HG03045 (cell line): ENCODE measurements around the gene CHRM5.

Experiments used
- ATAC-seq: cut with Tn5 transposase; IDR thresholded peaks from one replicate; pipeline ENCODE4 v1.9.1; 2021; ENCODE audit warnings: mild to moderate bottlenecking, moderate library complexity; ENCODE audit not compliant: unreplicated experiment

Gene CHRM5

GRCh38 chr15:34078900-34079299, 110.6 kb downstream of the CHRM5 start:
- no peak for ATAC-seq

DNA sequence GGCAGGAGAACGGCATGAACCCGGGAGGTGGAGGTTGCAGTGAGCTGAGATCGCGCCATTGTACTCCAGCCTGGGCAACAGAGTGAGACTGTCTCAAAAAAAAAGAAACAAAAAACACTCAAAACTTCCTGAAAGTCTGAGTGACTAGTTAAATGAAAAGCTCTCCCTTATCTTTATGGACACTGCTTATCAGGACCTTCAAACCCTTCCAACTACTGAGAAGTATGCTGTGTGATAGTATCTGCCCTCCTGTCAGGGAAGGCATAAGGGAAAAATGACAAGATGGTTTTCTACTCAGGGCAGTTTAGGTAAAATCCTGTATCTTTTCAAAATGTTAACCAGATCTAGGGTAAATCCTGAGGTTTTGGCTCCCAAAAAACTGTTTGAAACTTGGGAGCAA, 111.6 kb downstream of the CHRM5 start:
- ATAC-seq: no peak

GRCh38 chr15:34084086-34084485, 115.8 kb downstream of the CHRM5 start:
- no peak for ATAC-seq

DNA sequence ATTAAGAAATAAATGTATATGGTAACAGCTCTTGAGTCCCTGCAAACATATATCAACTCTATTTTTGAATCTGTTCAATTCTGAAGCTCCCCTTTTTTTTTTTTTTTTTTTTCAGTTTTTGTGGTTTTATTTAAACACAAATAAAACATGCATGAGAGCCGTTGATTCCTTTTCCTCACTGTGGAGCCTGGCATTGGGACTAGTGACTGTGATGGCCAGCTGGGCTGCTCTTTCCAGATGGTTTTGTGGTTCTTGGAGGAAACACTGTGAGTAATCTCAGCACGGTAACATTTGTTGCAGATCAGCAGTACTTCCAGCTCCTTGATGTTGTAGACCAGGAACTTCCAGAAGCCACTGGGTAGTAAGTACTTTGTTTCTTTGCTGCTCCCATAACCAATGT, 117.4 kb downstream of the CHRM5 start:
- no peak for ATAC-seq

DNA sequence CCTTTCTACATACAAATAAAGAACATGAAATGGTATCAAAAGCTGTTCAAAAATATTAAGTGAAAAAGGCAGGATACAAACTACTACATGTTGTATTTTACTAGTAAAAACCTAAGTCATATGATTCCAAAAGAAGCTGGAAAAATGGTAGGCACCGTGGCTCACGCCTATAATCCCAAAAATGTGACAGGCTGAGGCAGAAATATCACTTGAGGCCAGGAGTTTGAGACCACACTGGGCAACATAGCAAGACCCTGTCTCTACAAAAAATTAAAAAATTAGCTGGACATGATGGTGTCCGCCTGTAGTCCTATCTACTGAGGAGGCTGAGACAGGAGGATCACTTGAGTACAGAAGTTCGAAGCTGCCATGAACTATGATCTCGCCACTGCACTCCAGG, 131.6 kb downstream of the CHRM5 start:
- ATAC-seq: no peak

GRCh38 chr15:34101366-34102174, 133.3 kb downstream of the CHRM5 start, which contains the start of the genes EMC7 and PGBD4:
Gene EMC7 (minus strand): TSS chr15:34101862. CDS start chr15:34101839, 23 bp downstream.
Gene PGBD4 (plus strand): TSS chr15:34102083. CDS start chr15:34102532, 449 bp downstream.
- ATAC-seq: peak; percentile 98

DNA sequence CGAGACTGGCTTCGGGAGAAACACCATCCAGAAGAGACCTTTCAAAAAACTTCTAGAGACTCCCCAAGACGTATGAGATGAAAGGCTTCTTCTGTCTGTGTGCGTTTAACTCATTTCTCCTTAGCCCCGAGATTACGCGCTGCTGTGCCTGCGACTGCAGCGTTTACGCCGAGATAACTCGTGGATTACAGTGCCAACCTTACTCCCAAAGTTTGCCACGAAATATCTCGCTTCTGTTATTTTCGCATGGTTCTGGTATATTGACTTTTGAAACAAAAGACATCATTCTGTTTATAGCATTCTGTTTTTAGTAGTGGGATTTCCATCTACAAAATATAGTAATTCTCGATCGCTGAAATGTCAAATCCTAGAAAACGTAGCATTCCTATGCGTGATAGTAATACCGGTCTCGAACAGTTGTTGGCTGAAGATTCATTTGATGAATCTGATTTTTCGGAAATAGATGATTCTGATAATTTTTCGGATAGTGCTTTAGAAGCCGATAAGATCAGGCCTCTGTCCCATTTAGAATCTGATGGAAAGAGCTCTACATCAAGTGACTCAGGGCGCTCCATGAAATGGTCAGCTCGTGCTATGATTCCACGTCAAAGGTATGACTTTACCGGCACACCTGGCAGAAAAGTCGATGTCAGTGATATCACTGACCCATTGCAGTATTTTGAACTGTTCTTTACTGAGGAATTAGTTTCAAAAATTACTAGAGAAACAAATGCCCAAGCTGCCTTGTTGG, 134.1 kb downstream of the CHRM5 start:
- no peak for ATAC-seq

DNA sequence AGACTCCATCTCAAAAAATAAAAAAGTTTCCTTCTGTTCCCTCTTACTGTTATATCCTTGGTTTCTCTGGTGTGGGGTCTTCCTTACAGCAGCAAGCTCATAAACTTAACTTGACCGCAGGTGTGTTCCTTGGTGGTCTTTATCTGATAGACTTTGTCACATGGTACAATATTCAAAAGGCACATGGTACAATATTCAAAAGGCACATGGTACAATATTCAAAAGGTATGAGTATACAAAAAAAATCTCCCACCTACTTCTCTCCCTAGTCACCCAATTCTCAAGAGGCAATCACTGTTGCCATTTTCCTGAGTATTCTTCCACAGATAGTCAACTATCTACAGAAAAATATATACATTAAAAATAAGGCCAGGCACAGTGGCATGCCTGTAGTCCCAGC, 138.1 kb downstream of the CHRM5 start:
- ATAC-seq: no peak

GRCh38 chr15:34107315-34107714, 139.0 kb downstream of the CHRM5 start:
- no peak for ATAC-seq

GRCh38 chr15:34109797-34110663, 141.7 kb downstream of the CHRM5 start:
- no peak for ATAC-seq

GRCh38 chr15:34111488-34111887, 143.2 kb downstream of the CHRM5 start:
- no peak for ATAC-seq

GRCh38 chr15:34114215-34114614, 145.9 kb downstream of the CHRM5 start:
- ATAC-seq: no peak

DNA sequence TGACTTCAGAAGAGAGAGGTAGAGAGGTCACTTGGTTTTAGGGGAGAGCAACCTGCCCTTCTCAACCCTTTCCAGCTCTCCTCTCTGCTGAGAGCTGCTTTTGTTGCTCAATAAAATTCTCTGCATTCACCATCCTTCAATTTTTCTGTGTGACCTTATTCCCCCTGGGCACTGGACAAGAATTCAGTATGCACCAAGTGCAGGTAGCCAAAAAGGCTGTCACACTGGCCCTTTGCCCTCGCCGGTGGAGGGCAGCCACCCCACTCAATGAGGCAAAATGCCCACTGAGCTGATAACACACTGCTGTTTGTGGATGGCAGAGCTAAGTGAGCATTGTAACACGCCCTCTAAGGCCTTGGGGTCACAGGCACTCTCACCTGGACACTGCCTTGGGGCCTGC, 146.4 kb downstream of the CHRM5 start:
- ATAC-seq: no peak

DNA sequence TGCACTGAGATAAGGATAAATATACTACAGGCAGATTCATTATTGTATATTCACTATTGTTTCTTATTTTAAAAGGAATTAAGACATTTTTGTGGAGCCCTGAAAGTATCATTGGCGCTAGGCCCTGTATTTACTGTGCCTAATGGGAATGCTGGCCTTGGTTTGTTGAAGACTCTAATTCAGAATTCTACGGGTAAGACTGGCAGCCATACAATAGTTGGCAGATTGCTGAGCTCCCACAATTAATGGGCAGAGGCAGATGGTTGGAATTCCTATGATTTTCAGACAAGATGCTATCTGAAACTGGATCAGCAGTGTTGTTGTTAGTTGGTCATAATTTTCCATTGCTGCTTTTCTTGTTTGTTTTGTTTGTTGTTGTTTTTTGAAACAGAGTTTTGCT, 148.3 kb downstream of the CHRM5 start:
- no peak for ATAC-seq
